ENCODE results near the gene CHN2. TPM values are rescaled to one million over a fixed set of nuclear protein-coding genes. Genes with fewer than 3 reads are reported as not detected.

CHN2 gene
- total RNA-seq, 1 donor from 2014 or later, result 0.64 TPM

DNA sequence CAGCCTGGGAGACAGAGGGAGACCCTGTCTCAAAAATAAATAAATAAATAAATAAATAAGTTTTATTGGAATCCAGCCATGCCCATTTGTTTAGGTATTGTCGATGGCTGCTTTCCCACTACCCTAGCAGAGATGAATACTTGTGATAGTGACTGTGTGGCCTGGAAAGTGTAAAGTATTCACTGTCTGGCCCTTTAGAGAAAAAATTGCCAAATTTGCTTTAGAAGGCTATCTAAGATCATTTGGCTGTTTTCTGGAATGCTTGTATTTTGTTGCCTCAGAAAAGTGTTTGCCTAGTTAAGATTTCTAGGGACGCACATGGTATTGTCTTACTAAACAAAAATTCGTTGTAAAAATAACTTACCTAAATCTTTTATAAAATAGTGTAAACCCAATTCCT is 35.4 kb downstream of the CHN2 start:
- Mint-ChIP-seq H3K36me3 (ENCODE audit: unreplicated experiment) (no peaks in the 10 kb centered on the region), H3K27me3 (ENCODE audit: unreplicated experiment) (peaks cover 28% of the 10 kb centered on the region), H3K9me3 (ENCODE audit: unreplicated experiment) (no peaks in the 10 kb centered on the region), H3K4me3 (ENCODE audit: unreplicated experiment) (no peak overlapping the region), H3K27ac (ENCODE audit: unreplicated experiment) (no peak overlapping the region), H3K4me1 (ENCODE audit: unreplicated experiment) (no peaks in the 10 kb centered on the region)
- DNase-seq (ENCODE audit: extremely low spot score, unreplicated experiment), result no peak
- TF ChIP-seq, protein P1, sequence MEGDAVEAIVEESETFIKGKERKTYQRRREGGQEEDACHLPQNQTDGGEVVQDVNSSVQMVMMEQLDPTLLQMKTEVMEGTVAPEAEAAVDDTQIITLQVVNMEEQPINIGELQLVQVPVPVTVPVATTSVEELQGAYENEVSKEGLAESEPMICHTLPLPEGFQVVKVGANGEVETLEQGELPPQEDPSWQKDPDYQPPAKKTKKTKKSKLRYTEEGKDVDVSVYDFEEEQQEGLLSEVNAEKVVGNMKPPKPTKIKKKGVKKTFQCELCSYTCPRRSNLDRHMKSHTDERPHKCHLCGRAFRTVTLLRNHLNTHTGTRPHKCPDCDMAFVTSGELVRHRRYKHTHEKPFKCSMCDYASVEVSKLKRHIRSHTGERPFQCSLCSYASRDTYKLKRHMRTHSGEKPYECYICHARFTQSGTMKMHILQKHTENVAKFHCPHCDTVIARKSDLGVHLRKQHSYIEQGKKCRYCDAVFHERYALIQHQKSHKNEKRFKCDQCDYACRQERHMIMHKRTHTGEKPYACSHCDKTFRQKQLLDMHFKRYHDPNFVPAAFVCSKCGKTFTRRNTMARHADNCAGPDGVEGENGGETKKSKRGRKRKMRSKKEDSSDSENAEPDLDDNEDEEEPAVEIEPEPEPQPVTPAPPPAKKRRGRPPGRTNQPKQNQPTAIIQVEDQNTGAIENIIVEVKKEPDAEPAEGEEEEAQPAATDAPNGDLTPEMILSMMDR (IDR thresholded peaks at IDR 0.05), result no peak

DNA sequence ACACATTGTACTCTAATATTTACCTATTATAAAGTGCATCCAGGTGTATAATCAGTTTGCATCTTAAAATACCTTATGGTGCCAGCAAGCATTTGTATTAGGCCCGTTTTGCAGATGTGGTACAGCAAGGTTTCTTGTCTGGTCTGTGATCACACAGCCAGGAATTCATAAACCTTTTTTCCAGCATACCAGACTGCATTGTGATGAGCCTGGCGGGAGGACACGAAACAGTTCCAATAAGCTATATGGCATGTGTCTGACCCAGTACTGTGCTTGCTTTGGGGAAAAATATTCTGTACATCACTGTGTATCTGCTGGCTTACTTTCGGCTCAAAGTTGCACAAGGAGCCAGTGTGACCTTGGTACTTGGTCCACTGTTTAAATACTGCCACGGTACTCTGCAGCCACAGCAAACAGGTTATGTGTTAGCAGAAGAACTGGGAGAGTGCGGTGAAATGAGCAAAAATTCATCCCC is 36.3 kb downstream of the CHN2 start:
- Mint-ChIP-seq H3K36me3 (ENCODE audit: unreplicated experiment) (no peaks in the 10 kb centered on the region), H3K27ac (ENCODE audit: unreplicated experiment) (no peak overlapping the region), H3K4me1 (ENCODE audit: unreplicated experiment) (no peaks in the 10 kb centered on the region), H3K27me3 (ENCODE audit: unreplicated experiment) (peaks cover 33% of the 10 kb centered on the region), H3K4me3 (ENCODE audit: unreplicated experiment) (no peak overlapping the region), H3K9me3 (ENCODE audit: unreplicated experiment) (no peaks in the 10 kb centered on the region)
- no peak for DNase-seq (ENCODE audit: extremely low spot score, unreplicated experiment)
- TF ChIP-seq, protein P1 (IDR thresholded peaks at IDR 0.05), result no peak

DNA sequence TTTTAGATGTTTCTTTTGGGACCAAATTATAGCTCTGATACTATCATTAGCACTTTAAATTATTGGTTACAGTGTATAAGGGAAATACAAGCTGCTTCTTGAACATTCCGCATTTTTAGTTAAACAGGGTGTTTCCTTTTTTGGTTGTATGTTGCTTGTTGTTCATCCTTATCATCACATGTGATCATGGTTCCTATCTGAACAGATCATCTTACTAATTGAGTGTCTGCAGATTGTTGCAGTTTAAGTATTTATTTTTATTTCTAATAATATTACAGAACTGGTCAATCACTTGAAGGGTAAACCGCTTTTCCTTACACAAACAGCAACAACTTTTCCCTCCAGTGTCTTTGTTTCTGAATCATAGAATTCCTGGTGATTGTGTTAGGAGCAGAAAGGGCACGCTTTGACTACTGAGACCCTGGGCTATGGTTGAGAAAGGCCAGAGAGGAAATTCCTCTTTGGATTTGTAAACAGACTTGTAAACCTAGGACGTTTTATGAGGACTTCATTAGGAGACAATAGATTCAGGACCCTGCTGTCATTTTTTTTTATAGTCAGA is 37.2 kb downstream of the CHN2 start:
- Mint-ChIP-seq H3K27me3 (ENCODE audit: unreplicated experiment) (peaks cover 36% of the 10 kb centered on the region), H3K9me3 (ENCODE audit: unreplicated experiment) (no peaks in the 10 kb centered on the region), H3K4me3 (ENCODE audit: unreplicated experiment) (no peak overlapping the region), H3K27ac (ENCODE audit: unreplicated experiment) (no peak overlapping the region), H3K4me1 (ENCODE audit: unreplicated experiment) (no peaks in the 10 kb centered on the region), H3K36me3 (ENCODE audit: unreplicated experiment) (no peaks in the 10 kb centered on the region)
- TF ChIP-seq, protein P1 (IDR thresholded peaks at IDR 0.05), result no peak
- no peak for DNase-seq (ENCODE audit: extremely low spot score, unreplicated experiment)

DNA sequence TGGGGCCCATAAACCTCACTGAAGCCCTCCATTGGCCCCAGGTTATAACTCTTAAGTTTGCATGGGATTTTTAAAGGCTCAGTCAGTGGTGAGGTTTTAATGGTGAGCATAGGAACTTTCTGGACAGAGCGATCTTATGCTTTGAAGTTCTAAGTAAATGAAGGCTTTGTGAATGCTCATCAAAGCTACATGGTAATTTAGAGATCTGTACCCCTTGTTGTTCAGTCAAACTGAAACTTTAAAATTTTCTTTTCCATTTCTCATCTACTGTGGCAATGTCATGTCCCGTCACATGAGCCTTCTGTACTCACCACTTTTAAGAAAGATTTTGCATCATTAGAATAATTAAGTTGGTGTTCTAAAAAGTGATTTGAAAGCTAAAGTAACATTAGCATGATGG is 39.9 kb downstream of the CHN2 start:
- no peaks in the 10 kb centered on the region for H3K4me1 Mint-ChIP-seq (ENCODE audit: unreplicated experiment)
- DNase-seq (ENCODE audit: extremely low spot score, unreplicated experiment), result no peak
- H3K36me3 Mint-ChIP-seq (ENCODE audit: unreplicated experiment), result no peaks in the 10 kb centered on the region
- H3K27ac Mint-ChIP-seq (ENCODE audit: unreplicated experiment), result no peak overlapping the region
- TF ChIP-seq, protein P1 (IDR thresholded peaks at IDR 0.05), result no peak
- H3K27me3 Mint-ChIP-seq (ENCODE audit: unreplicated experiment), result peaks cover 38% of the 10 kb centered on the region
- no peaks in the 10 kb centered on the region for H3K9me3 Mint-ChIP-seq (ENCODE audit: unreplicated experiment)
- no peak overlapping the region for H3K4me3 Mint-ChIP-seq (ENCODE audit: unreplicated experiment)

DNA sequence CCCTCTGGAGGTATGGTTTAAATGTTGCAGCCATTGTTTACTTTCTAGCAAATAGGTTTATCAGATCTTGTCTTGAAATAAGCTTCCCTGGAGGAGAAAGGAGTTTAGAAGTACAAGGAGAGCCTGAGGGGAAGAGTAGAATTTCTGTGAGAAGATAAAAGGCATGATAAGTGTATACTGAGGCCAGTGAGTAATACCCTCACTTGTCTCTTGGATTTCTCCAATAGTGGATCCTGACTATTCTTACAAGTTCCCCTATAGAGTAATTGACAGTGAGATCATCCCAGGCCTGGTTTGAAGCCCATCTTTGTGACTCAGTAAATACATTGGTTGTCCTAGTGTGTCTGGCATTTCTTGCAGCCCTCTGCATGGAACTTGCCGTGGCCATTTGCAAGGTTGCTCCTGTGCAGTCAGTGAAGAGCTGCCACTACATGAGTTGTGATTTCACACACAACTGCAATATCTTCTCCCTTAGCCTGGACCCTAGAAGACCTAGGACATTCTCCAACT is 41.6 kb downstream of the CHN2 start:
- no peaks in the 10 kb centered on the region for H3K9me3 Mint-ChIP-seq (ENCODE audit: unreplicated experiment)
- TF ChIP-seq, protein P1 (IDR thresholded peaks at IDR 0.05), result no peak
- no peaks in the 10 kb centered on the region for H3K36me3 Mint-ChIP-seq (ENCODE audit: unreplicated experiment)
- H3K4me1 Mint-ChIP-seq (ENCODE audit: unreplicated experiment), result no peaks in the 10 kb centered on the region
- no peak overlapping the region for H3K4me3 Mint-ChIP-seq (ENCODE audit: unreplicated experiment)
- peaks cover 38% of the 10 kb centered on the region for H3K27me3 Mint-ChIP-seq (ENCODE audit: unreplicated experiment)
- no peak for DNase-seq (ENCODE audit: extremely low spot score, unreplicated experiment)
- no peak overlapping the region for H3K27ac Mint-ChIP-seq (ENCODE audit: unreplicated experiment)

Measured in osteocyte (in vitro differentiated cells).